ENCODE data around the gene KLHL21. TPM values are rescaled to one million over a fixed set of nuclear protein-coding genes. Genes with fewer than 3 reads are reported as not detected.
"Not testable (repeated sequence)": the region's sequence is repeated elsewhere in the genome, so short reads cannot be mapped to it uniquely, and the experiment has no call there.

KLHL21 gene
- total RNA-seq, 2 donors from 2014 or later, result 10.9 to 13.2 TPM

DNA sequence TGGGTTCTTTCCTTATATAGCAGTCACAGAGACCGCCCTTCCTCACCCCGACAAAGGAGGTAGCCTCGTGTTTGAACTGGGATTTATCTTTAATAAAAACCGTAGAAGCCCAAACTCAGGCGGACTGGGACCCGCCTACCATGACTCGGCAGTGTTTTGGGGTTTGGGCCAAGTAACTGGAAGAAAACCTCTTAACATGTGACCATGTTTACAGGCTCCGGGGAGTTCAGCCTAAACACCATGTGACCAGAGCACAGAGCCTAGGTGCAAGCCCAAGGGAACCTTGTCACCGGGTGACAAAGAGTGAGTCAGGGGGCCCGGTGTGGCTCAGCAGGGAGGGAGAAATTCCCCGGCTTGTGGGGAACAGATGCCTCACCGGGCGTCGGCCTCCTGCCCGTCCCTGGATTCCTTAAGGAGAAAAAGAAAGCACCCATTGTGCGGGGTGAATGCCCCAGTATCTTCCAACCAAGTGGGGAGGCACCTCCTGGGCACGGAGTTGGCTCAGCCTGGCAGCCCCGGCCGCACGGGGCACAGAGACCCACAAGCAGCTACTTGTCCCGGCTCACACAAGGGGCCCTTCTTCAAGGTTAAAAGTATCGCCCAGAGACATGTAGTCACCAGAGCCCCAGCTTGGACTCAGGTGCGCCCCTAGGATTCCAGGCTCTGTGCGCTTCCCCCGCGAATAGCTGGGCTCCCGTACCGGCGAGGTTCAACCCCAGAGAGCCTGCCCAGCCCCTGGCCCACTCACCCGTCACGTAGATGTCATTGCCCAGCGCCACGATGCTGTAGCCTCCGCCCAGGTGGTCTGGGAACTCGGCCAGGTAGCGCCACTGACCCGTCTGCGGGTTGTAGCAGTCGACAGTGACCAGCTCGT lies 1.4 kb downstream of the KLHL21 start:
- Mint-ChIP-seq H3K36me3 (ENCODE audit: low read depth) (peaks cover 13% of the 10 kb centered on the region), H3K27me3 (ENCODE audit: insufficient read depth) (no peaks in the 10 kb centered on the region), H3K4me1 (peaks cover 19% of the 10 kb centered on the region), H3K27ac (peak overlapping the region; percentile 61), H3K4me3 (peak overlapping the region; percentile 75), H3K9me3 (no peaks in the 10 kb centered on the region)
- peak; percentile 75 for DNase-seq
- no peak for TF ChIP-seq CTCF (conservative IDR thresholded peaks at IDR 0.05)
- Histone ChIP-seq H3K27me3 (ENCODE audit: control insufficient read depth, insufficient read depth, low read length, poor library complexity, severe bottlenecking) (no peaks in the 10 kb centered on the region), H3K36me3 (ENCODE audit: control insufficient read depth, insufficient read depth, low read length) (peaks cover 23% of the 10 kb centered on the region), H3K4me3 (ENCODE audit: low read length) (peak overlapping the region; percentile 95), H3K9me3 (ENCODE audit: control insufficient read depth, low read length) (no peaks in the 10 kb centered on the region), H3K27ac (ENCODE audit: low read depth, low read length) (no peak overlapping the region), H3K4me1 (ENCODE audit: control insufficient read depth, insufficient read depth, low read length) (peaks cover 10% of the 10 kb centered on the region), H3K9ac (ENCODE audit: extremely low read depth, low read length, poor library complexity, severe bottlenecking) (peak overlapping the region; percentile 76)
- 1 to 2% methylated on average over 18 to 40 of the region's 40 CpGs for WGBS, 2 experiments (ENCODE audit: insufficient coverage in 1 of 2, insufficient read length in 1 of 2)

DNA sequence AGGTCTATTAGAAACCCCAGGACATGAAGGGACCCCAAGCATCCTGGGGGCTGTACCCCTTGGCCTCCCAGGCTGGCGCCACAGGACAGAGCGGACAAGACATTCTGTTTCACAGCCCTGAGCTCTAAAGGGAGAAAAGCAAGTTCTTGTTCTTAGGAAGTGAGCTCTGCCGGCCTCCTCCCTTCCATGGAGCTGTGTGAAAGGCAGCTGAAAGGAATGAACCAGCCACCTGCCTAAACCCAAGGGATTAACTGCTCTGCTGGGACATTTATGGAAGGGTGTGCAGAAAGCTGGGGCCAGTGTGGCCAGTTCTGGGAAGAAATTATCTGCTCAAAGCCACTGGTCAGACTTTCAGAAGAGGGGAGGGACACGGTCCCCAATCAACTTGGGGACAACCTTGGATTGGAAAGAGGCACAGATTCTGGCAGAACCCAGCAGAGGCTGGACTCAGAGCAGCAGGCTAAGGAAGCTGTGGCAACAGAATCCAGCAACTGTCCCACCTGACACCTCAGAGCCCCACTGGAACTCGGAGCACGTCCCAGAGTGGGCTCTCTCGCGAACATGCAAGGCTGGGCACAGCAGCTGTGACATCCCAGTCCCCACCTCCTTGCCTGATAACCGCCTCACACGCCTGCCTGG lies 2.1 kb downstream of the KLHL21 start:
- Histone ChIP-seq H3K27me3 (ENCODE audit: control insufficient read depth, insufficient read depth, low read length, poor library complexity, severe bottlenecking) (no peaks in the 10 kb centered on the region), H3K27ac (ENCODE audit: low read depth, low read length) (no peak overlapping the region), H3K4me3 (ENCODE audit: low read length) (peak overlapping the region; percentile 95), H3K9me3 (ENCODE audit: control insufficient read depth, low read length) (no peaks in the 10 kb centered on the region), H3K36me3 (ENCODE audit: control insufficient read depth, insufficient read depth, low read length) (peaks cover 28% of the 10 kb centered on the region), H3K4me1 (ENCODE audit: control insufficient read depth, insufficient read depth, low read length) (peaks cover 10% of the 10 kb centered on the region), H3K9ac (ENCODE audit: extremely low read depth, low read length, poor library complexity, severe bottlenecking) (peak overlapping the region; percentile 76)
- WGBS, 2 experiments (ENCODE audit: insufficient coverage in 1 of 2, insufficient read length in 1 of 2), result 21 to 28% methylated on average over 7 to 10 of the region's 10 CpGs
- peak overlapping the region; percentile 75 for H3K4me3 Mint-ChIP-seq
- H3K9me3 Mint-ChIP-seq, result no peaks in the 10 kb centered on the region
- DNase-seq, result no peak
- peaks cover 19% of the 10 kb centered on the region for H3K4me1 Mint-ChIP-seq
- no peaks in the 10 kb centered on the region for H3K27me3 Mint-ChIP-seq (ENCODE audit: insufficient read depth)
- no peak for TF ChIP-seq CTCF (conservative IDR thresholded peaks at IDR 0.05)
- H3K27ac Mint-ChIP-seq, result peak overlapping the region; percentile 82
- peaks cover 19% of the 10 kb centered on the region for H3K36me3 Mint-ChIP-seq (ENCODE audit: low read depth)

GRCh38 chr1:6599991-6600390 lies 2.7 kb downstream of the KLHL21 start:
- H3K27me3 ChIP-seq (ENCODE audit: control insufficient read depth, insufficient read depth, low read length, poor library complexity, severe bottlenecking); H3K9ac ChIP-seq (ENCODE audit: extremely low read depth, low read length, poor library complexity, severe bottlenecking); H3K27ac Mint-ChIP-seq; H3K9me3 ChIP-seq (ENCODE audit: control insufficient read depth, low read length); DNase-seq; H3K4me1 ChIP-seq (ENCODE audit: control insufficient read depth, insufficient read depth, low read length); H3K27me3 Mint-ChIP-seq (ENCODE audit: insufficient read depth); H3K9me3 Mint-ChIP-seq; H3K27ac ChIP-seq (ENCODE audit: low read depth, low read length): not testable (repeated sequence)
- H3K36me3 Mint-ChIP-seq (ENCODE audit: low read depth), result peaks cover 23% of the 10 kb centered on the region
- Histone ChIP-seq H3K4me3 (ENCODE audit: low read length) (peak overlapping the region; percentile 95), H3K36me3 (ENCODE audit: control insufficient read depth, insufficient read depth, low read length) (peaks cover 33% of the 10 kb centered on the region)
- WGBS, 2 experiments (ENCODE audit: insufficient coverage in 1 of 2, insufficient read length in 1 of 2), result 91 to 92% methylated on average over 6 to 7 of the region's 8 CpGs
- peak overlapping the region; percentile 75 for H3K4me3 Mint-ChIP-seq
- H3K4me1 Mint-ChIP-seq, result peaks cover 19% of the 10 kb centered on the region
